H1 (cell line): ENCODE data around the gene USP50. TPM values are rescaled to one million over a fixed set of nuclear protein-coding genes. Genes with fewer than 3 reads are reported as not detected.

Experiments used
- CTCF ChIA-PET: fragments of 300-600 bp; sonication (Branson Sonifier 250); formaldehyde crosslinking; loops from one replicate; lab custom pipeline; 2021; ENCODE audit not compliant: partially characterized antibody; lab: Charles Lee
- POLR2A ChIA-PET: fragments of 300-600 bp; sonication (Branson Sonifier 250); formaldehyde crosslinking; loops from one replicate; lab custom pipeline; 2021; ENCODE audit warnings: inconsistent platforms; ENCODE audit not compliant: partially characterized antibody; lab: Charles Lee
- DNase-seq, 2 experiments: peaks; one replicate each; pipeline versions ENCODE4 v3.0.0 to v3.0.0-alpha.2; 2010 to 2022; ENCODE audit warnings: low spot score in 2 of 2, low read depth in 1 of 2, mixed read lengths in 1 of 2
- FAIRE-seq: peaks from 2 replicates; lab custom pipeline; 2011; peaks lifted over from hg19 to GRCh38; lab: Jason Lieb, UNC
- H2AFZ ChIP-seq: 2 replicates; pipeline ENCODE4 v1.8.1; 2012; ENCODE audit warnings: low read length, inconsistent platforms
- H2AK5ac ChIP-seq: 2 replicates; pipeline ENCODE4 v1.6.1; 2013; ENCODE audit warnings: low read depth, low read length
- H2BK120ac ChIP-seq: replicated peaks from 2 replicates; pipeline ENCODE3; 2013; ENCODE audit warnings: low read depth, low read length, inconsistent platforms
- H2BK12ac ChIP-seq: 2 replicates; pipeline ENCODE4 v1.6.1; 2013; ENCODE audit warnings: low read depth, low read length
- H2BK15ac ChIP-seq: 2 replicates; pipeline ENCODE4 v1.6.1; 2013; ENCODE audit warnings: low read length
- H2BK20ac ChIP-seq: 2 replicates; pipeline ENCODE4 v1.6.1; 2013; ENCODE audit warnings: low read length
- H2BK5ac ChIP-seq: 2 replicates; pipeline ENCODE4 v1.6.1; 2013; ENCODE audit warnings: low read depth, low read length
- H3K14ac ChIP-seq: 2 replicates; pipeline ENCODE4 v1.6.1; 2013; ENCODE audit warnings: inconsistent platforms; ENCODE audit not compliant: insufficient read length
- H3K18ac ChIP-seq: 2 replicates; pipeline ENCODE4 v1.6.1; 2013; ENCODE audit warnings: low read length; ENCODE audit errors: extremely low read depth
- H3K23ac ChIP-seq: 2 replicates; pipeline ENCODE4 v1.6.1; 2013; ENCODE audit warnings: inconsistent platforms; ENCODE audit not compliant: insufficient read length
- H3K23me2 ChIP-seq: 2 replicates; pipeline ENCODE4 v1.6.1; 2013; ENCODE audit warnings: low read depth, low read length
- H3K27ac ChIP-seq: 2 replicates; pipeline ENCODE4 v1.6.1; 2011; ENCODE audit warnings: low read depth, low read length, inconsistent platforms
- H3K27me3 ChIP-seq, 4 experiments: replicated peaks in 1 of 4; 1 replicate in 1 of 4; 2 replicates in 3 of 4; pipeline versions ENCODE4 v1.6.1 to v1.8.1; 2011 to 2013; ENCODE audit warnings: low read length in 3 of 4, mild to moderate bottlenecking in 3 of 4, inconsistent platforms in 2 of 4, mixed read lengths in 2 of 4, moderate library complexity in 1 of 4; ENCODE audit not compliant: control insufficient read depth in 3 of 4, insufficient read depth in 3 of 4; ENCODE audit errors: extremely low read depth in 1 of 4
- H3K36me3 ChIP-seq, 4 experiments: 2 replicates each; pipeline versions ENCODE4 v1.6.1 to v1.8.1; 2011 to 2013; ENCODE audit warnings: mild to moderate bottlenecking in 4 of 4, low read length in 3 of 4, moderate library complexity in 2 of 4, control low read depth in 1 of 4, inconsistent platforms in 1 of 4; ENCODE audit not compliant: insufficient read depth in 4 of 4, control insufficient read depth in 2 of 4
- H3K4ac ChIP-seq: replicated peaks from 2 replicates; pipeline ENCODE3; 2013; ENCODE audit warnings: low read length, low read depth, mixed read lengths, inconsistent platforms; ENCODE audit not compliant: insufficient read length
- H3K4me1 ChIP-seq, 4 experiments: replicated peaks in 1 of 4; 1 replicate in 1 of 4; 2 replicates in 3 of 4; pipeline versions ENCODE4 v1.6.1 to v1.8.1; 2011 to 2013; ENCODE audit warnings: low read length in 3 of 4, inconsistent platforms in 2 of 4, mixed read lengths in 1 of 4; ENCODE audit not compliant: insufficient read depth in 4 of 4, control insufficient read depth in 3 of 4
- H3K4me2 ChIP-seq, 2 experiments: 2 replicates each; pipeline versions ENCODE4 v1.6.1 to v1.8.1; 2011 to 2013; ENCODE audit warnings: low read depth in 2 of 2, low read length in 2 of 2, control low read depth in 1 of 2, inconsistent platforms in 1 of 2, mild to moderate bottlenecking in 1 of 2; ENCODE audit not compliant: insufficient read depth in 1 of 2
- H3K4me3 ChIP-seq, 4 experiments: fragments of 200-600, 300-600 bp in 1 of 4; sonication (generic), shearing (Covaris generic), sonication (Bioruptor Twin) in 1 of 4; 2 replicates each; pipeline versions ENCODE4 v1.5.1 to v1.8.1; 2011 to 2016; ENCODE audit warnings: low read length in 4 of 4, low read depth in 3 of 4, control low read depth in 2 of 4, inconsistent platforms in 2 of 4, mild to moderate bottlenecking in 2 of 4, mixed read lengths in 1 of 4, moderate library complexity in 1 of 4; ENCODE audit not compliant: insufficient read depth in 2 of 4; ENCODE audit errors: extremely low read depth in 1 of 4
- H3K56ac ChIP-seq: replicated peaks from 2 replicates; pipeline ENCODE3; 2013; ENCODE audit warnings: low read depth, mild to moderate bottlenecking, mixed read lengths, low read length, inconsistent platforms; ENCODE audit not compliant: insufficient read length
- H3K79me1 ChIP-seq: 2 replicates; pipeline ENCODE4 v1.6.1; 2013; ENCODE audit warnings: low read depth, low read length, control low read depth
- H3K79me2 ChIP-seq, 2 experiments: 2 replicates each; pipeline versions ENCODE4 v1.6.1 to v1.8.1; 2012 to 2013; ENCODE audit warnings: low read length in 2 of 2, mild to moderate bottlenecking in 2 of 2, inconsistent platforms in 1 of 2; ENCODE audit not compliant: insufficient read depth in 2 of 2, control insufficient read depth in 1 of 2
- H3K9ac ChIP-seq, 4 experiments: replicated peaks in 1 of 4; 1 replicate in 1 of 4; 2 replicates in 3 of 4; pipeline versions ENCODE4 v1.6.1 to v1.8.1; 2011 to 2013; ENCODE audit warnings: low read depth in 3 of 4, low read length in 3 of 4, control low read depth in 2 of 4, mild to moderate bottlenecking in 2 of 4, moderate library complexity in 2 of 4, inconsistent platforms in 1 of 4; ENCODE audit errors: extremely low read depth in 1 of 4
- H3K9me3 ChIP-seq, 2 experiments: 2 replicates each; pipeline versions ENCODE4 v1.6.1 to v1.8.1; 2012 to 2013; ENCODE audit warnings: mild to moderate bottlenecking in 2 of 2, moderate library complexity in 2 of 2, control low read depth in 1 of 2, inconsistent platforms in 1 of 2, low read depth in 1 of 2, low read length in 1 of 2, mixed read lengths in 1 of 2; ENCODE audit not compliant: insufficient read depth in 2 of 2
- H4K20me1 ChIP-seq, 2 experiments: replicated peaks in 1 of 2; 2 replicates each; pipeline versions ENCODE3 to v1.8.1; 2011 to 2013; ENCODE audit warnings: inconsistent platforms in 2 of 2, low read length in 2 of 2, mild to moderate bottlenecking in 1 of 2; ENCODE audit not compliant: insufficient read depth in 2 of 2, control insufficient read depth in 1 of 2
- H4K5ac ChIP-seq: 2 replicates; pipeline ENCODE4 v1.6.1; 2013; ENCODE audit warnings: low read length, low read depth, mixed read lengths, inconsistent platforms; ENCODE audit not compliant: insufficient read length
- H4K8ac ChIP-seq: 2 replicates; pipeline ENCODE4 v1.8.0; 2013; ENCODE audit warnings: mild to moderate bottlenecking, moderate library complexity, low read length, inconsistent platforms; ENCODE audit not compliant: insufficient read depth; ENCODE audit errors: extremely low read depth
- H4K91ac ChIP-seq: replicated peaks from 2 replicates; pipeline ENCODE3; 2013; ENCODE audit warnings: low read length, mixed read lengths, inconsistent platforms; ENCODE audit not compliant: insufficient read length
- FOSL1 ChIP-seq: IDR thresholded peaks from 2 replicates; pipeline ENCODE4 v1.6.1; 2011; ENCODE audit warnings: mild to moderate bottlenecking, low read depth, low read length, moderate library complexity; ENCODE audit not compliant: insufficient read depth
- HDAC6 ChIP-seq: IDR thresholded peaks from one replicate; pipeline ENCODE4 v1.7.1; 2012; ENCODE audit warnings: low read depth, mild to moderate bottlenecking, inconsistent platforms, low read length, moderate library complexity
- SIN3A ChIP-seq, 2 experiments: IDR thresholded peaks in 1 of 2; conservative IDR thresholded peaks in 1 of 2; 2 replicates each; pipeline ENCODE4 v1.6.1; 2011 to 2012; ENCODE audit warnings: low read length in 2 of 2, improper control_type of control experiment in 1 of 2, low read depth in 1 of 2, mild to moderate bottlenecking in 1 of 2
- SRF ChIP-seq: IDR thresholded peaks from 2 replicates; pipeline ENCODE4 v1.6.1; 2011; ENCODE audit warnings: mild to moderate bottlenecking, low read depth, low read length, moderate library complexity
- TBP ChIP-seq: IDR thresholded peaks from 2 replicates; pipeline ENCODE4 v1.6.1; 2011; ENCODE audit warnings: low read depth, low read length, improper control_type of control experiment
- WGBS, 2 experiments: shearing (Covaris generic) in 1 of 2; methylation state at CpG; one replicate each; pipeline versions ENCODE4 v1.1.6 to v1.1.7; 2013 to 2015; ENCODE audit warnings: low lambda C conversion rate in 2 of 2, mixed read lengths in 2 of 2, inconsistent platforms in 1 of 2, low coverage in 1 of 2, missing lambda C conversion rate in 1 of 2; ENCODE audit not compliant: insufficient replicate concordance in 2 of 2, insufficient coverage in 1 of 2, insufficient read length in 1 of 2; ENCODE audit errors: extremely low coverage in 1 of 2, missing lambda C conversion rate in 1 of 2; 5-methylcytosine and 5-hydroxymethylcytosine counted together
- polyA plus RNA-seq, 7 experiments: library from polyadenylated mRNA; depleted of rRNA in 3 of 7; stranded (reverse) in 5 of 7; unstranded in 2 of 7; fragments of >200 nt in 5 of 7; fragments of 200-250 nt in 2 of 7; gene quantifications; 1 replicate in 5 of 7; 2 replicates in 1 of 7; 4 replicates in 1 of 7; pipeline versions ENCODE4 v1.2.1 to v1.2.3, GENCODE V29; 2011 to 2013; ENCODE audit warnings: missing spikeins in 2 of 7, mixed read lengths in 2 of 7
- total RNA-seq: library from RNA; stranded (reverse); fragmentation: NEBNext Ultra II Directional; extraction: Animal tissue kit (Norgen Biotek cat#: 25700); gene quantifications from 2 replicates; pipeline ENCODE4 v1.2.1, GENCODE V29; 2021
- TF ChIP-seq, protein P1 (sequence below): IDR thresholded peaks from 2 replicates; pipeline ENCODE4 v1.6.1; 2011; ENCODE audit warnings: low read depth, mild to moderate bottlenecking, low read length; ENCODE audit not compliant: insufficient read depth

Gene USP50
- total and polyA plus RNA-seq, 2 of the 8 experiments (the other 6 are each of a cell fraction or from before 2014, with no cell fraction given) = not detected

DNA sequence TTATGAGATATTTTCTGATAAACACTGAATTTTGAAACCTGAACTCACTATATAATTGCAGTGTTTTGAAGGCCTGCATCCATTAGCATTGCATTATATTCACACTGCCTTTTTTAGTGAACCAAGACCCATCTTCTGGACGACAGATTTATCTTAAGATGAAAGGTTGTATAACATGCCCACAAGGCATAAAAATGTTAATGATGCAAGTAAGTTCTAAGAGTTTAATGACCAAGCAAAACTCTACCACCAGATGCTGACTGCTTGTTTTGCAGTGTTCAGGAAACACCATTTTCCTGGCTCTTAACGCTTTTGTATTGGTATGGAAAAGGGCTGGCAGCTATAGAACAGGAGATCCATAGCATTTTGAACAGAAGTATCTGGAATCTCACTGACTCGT lies 46.1 kb downstream of the USP50 start:
- WGBS, 2 experiments = 83% methylated on average over 3 of the region's 3 CpGs; no CpG with 5 or more reads in 1 of the 2 experiments
- no peak for DNase-seq
- Histone ChIP-seq H4K8ac (no peak overlapping the region), H3K4ac (no peak overlapping the region), H2AFZ (no peak overlapping the region), H3K36me3 (peaks cover 0 to 47% (median 19%) of the 10 kb centered on the region in 4 experiments; a peak in 7 of 8 replicates), H3K4me3 (no peak overlapping the region), H3K4me2 (no peak overlapping the region), H3K18ac (no peak overlapping the region), H3K9ac (no peak overlapping the region), H3K56ac (no peak overlapping the region), H3K27ac (no peak overlapping the region), H3K79me1 (no peaks in the 10 kb centered on the region), H4K20me1 (no peaks in the 10 kb centered on the region), H3K9me3 (no peaks in the 10 kb centered on the region), H3K4me1 (no peaks in the 10 kb centered on the region), H2AK5ac (no peak overlapping the region), H2BK5ac (no peak overlapping the region), H2BK12ac (no peak overlapping the region), H3K79me2 (no peaks in the 10 kb centered on the region), H3K14ac (no peak overlapping the region), H3K23ac (no peak overlapping the region), H3K23me2 (no peaks in the 10 kb centered on the region), H4K5ac (no peak overlapping the region), H3K27me3 (no peaks in the 10 kb centered on the region), H2BK15ac (no peak overlapping the region), H4K91ac (no peak overlapping the region), H2BK20ac (no peak overlapping the region), H2BK120ac (no peak overlapping the region)
- TF ChIP-seq SIN3A (conservative IDR thresholded peaks at IDR 0.05 in 1 of 2, IDR thresholded peaks at IDR 0.05 in 1 of 2; ENCODE audit: low read depth in 1 of 2, low read length in 2 of 2) = no peak
- no peak for TF ChIP-seq FOSL1
- no peak for TF ChIP-seq HDAC6
- no peak for TF ChIP-seq TBP
- TF ChIP-seq, protein P1, sequence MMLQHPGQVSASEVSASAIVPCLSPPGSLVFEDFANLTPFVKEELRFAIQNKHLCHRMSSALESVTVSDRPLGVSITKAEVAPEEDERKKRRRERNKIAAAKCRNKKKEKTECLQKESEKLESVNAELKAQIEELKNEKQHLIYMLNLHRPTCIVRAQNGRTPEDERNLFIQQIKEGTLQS = no peak
- no peak for TF ChIP-seq SRF
- CTCF ChIA-PET = interaction anchor here (0.6 kb wide), 1 partner anchor 151 kb away, joined by 3 read pairs; no protein-coding TSS in a partner anchor
- FAIRE-seq = no peak
- POLR2A ChIA-PET = no interaction called here
